Kidney (tissue), 22 donors: ENCODE data around the gene CMAS. TPM values are rescaled to one million over a fixed set of nuclear protein-coding genes. Genes with fewer than 3 reads are reported as not detected.

Experiments used
- DNase-seq, 5 donors: peaks; one replicate each; pipeline ENCODE4 v3.0.0-alpha.2; 2013 to 2020
- FAIRE-seq: peaks from 2 replicates; lab custom pipeline; 2012; peaks lifted over from hg19 to GRCh38; lab: Jason Lieb, UNC
- H3K27ac ChIP-seq, 2 donors: one replicate each; pipeline ENCODE4 v1.7.0; 2013; ENCODE audit warnings: low read depth in 2 of 2, low read length in 2 of 2, inconsistent platforms in 1 of 2
- H3K27me3 ChIP-seq: one replicate; pipeline ENCODE4 v1.7.1; 2013; ENCODE audit warnings: low read length, inconsistent platforms; ENCODE audit not compliant: control insufficient read depth, insufficient read depth
- H3K36me3 ChIP-seq, 3 donors: one replicate each; pipeline versions ENCODE4 v1.7.0 to v1.7.1; 2013; ENCODE audit warnings: low read length in 3 of 3, control low read depth in 1 of 3, inconsistent platforms in 1 of 3; ENCODE audit not compliant: insufficient read depth in 3 of 3, control insufficient read depth in 2 of 3
- H3K4me1 ChIP-seq, 3 donors: one replicate each; pipeline versions ENCODE4 v1.7.0 to v1.7.1; 2013; ENCODE audit warnings: low read length in 3 of 3, inconsistent platforms in 1 of 3, low read depth in 1 of 3; ENCODE audit not compliant: control insufficient read depth in 2 of 3, insufficient read depth in 2 of 3
- H3K4me3 ChIP-seq, 3 donors: one replicate each; pipeline versions ENCODE4 v1.7.0 to v1.8.1; 2013; ENCODE audit warnings: low read length in 3 of 3, control low read depth in 1 of 3, inconsistent platforms in 1 of 3
- H3K9ac ChIP-seq, 3 donors: one replicate each; pipeline versions ENCODE4 v1.7.0 to v1.7.1; 2013; ENCODE audit warnings: low read length in 3 of 3, control low read depth in 1 of 3, inconsistent platforms in 1 of 3
- H3K9me3 ChIP-seq, 3 donors: one replicate each; pipeline versions ENCODE4 v1.7.0 to v1.7.1; 2013; ENCODE audit warnings: low read length in 3 of 3, control low read depth in 1 of 3, inconsistent platforms in 1 of 3; ENCODE audit not compliant: control insufficient read depth in 2 of 3, insufficient read depth in 1 of 3
- intact Hi-C: fragments of 100-400 bp; cut with DNase I; formaldehyde crosslinking; loops from one replicate; pipeline ENCODE4 v1.11.1; 2022
- long read RNA-seq, 10 donors: library from polyadenylated mRNA in 1 of 10; unstranded in 1 of 10; transcript quantifications; one replicate each; pipeline ENCODE4 v2.0.0 and lab custom pipeline, GENCODE V29; 2021 to 2026
- polyA plus RNA-seq: library from polyadenylated mRNA; stranded (reverse); fragments of 350-450 nt; fragmentation: Illumina TruSeq; extraction: RNeasy Lipid Tissue Mini Kit (QIAGEN cat#74804); gene quantifications from one replicate; pipeline ENCODE4 v1.2.3, GENCODE V29; 2014; ENCODE audit warnings: low read depth, low replicate concordance; ENCODE audit not compliant: insufficient read depth
- total RNA-seq: library from RNA; stranded (reverse); fragmentation: NEBNext Ultra II Directional; extraction: Animal tissue kit (Norgen Biotek cat#: 25700); gene quantifications from one replicate; pipeline ENCODE4 v1.2.1, GENCODE V29; 2021
- TF ChIP-seq, protein P1 (sequence below): IDR thresholded peaks from 3 replicates; pipeline ENCODE4 v1.5.1; 2012; ENCODE audit warnings: mild to moderate bottlenecking, moderate library complexity, borderline replicate concordance; ENCODE audit not compliant: insufficient read depth; ENCODE audit errors: extremely low read depth
- donor health status: control.
- donor health status: control.
- donor health status: control.
- donor health status: control.
- donor health status: control.
- donor health status: DM: yes; HTN: yes; CAD: no.
- donor health status: Normal renal cell carcinoma (clear cell type).

The CMAS gene
- total RNA-seq = 29.2 TPM
- polyA plus RNA-seq = 45.2 TPM
- long read RNA-seq, donor 1, partial matches to known transcripts = 0 of 4 reads
- long read RNA-seq, donor 1, other reads (novel, unspliced or antisense) = 0 of 4 reads
- long read RNA-seq, donor 2, transcript CMAS-201 (8 exons, 1,787 nt) = major isoform, 17 of 17 reads
- long read RNA-seq, donor 2, partial matches to known transcripts = 0 of 17 reads
- long read RNA-seq, donor 2, other reads (novel, unspliced or antisense) = 0 of 17 reads
- long read RNA-seq, donor 3, transcript CMAS-201 (8 exons, 1,787 nt) = major isoform, 12 of 12 reads
- long read RNA-seq, donor 3, partial matches to known transcripts = 0 of 12 reads
- long read RNA-seq, donor 3, other reads (novel, unspliced or antisense) = 0 of 12 reads
- long read RNA-seq, donor 4, transcript CMAS-201 (8 exons, 1,787 nt) = major isoform, 30 of 30 reads
- long read RNA-seq, donor 4, partial matches to known transcripts = 0 of 30 reads
- long read RNA-seq, donor 4, other reads (novel, unspliced or antisense) = 0 of 30 reads
- long read RNA-seq, donor 5, partial matches to known transcripts = 0 of 3 reads
- long read RNA-seq, donor 5, other reads (novel, unspliced or antisense) = 0 of 3 reads
- long read RNA-seq, donor 6, transcript CMAS-201 (8 exons, 1,787 nt) = major isoform, 17 of 31 reads
- long read RNA-seq, donor 6, partial matches to known transcripts = 13 of 31 reads
- long read RNA-seq, donor 6, other reads (novel, unspliced or antisense) = 0 of 31 reads
- long read RNA-seq, donor 7, transcript CMAS-201 (8 exons, 1,787 nt) = major isoform, 44 of 50 reads
- long read RNA-seq, donor 7, partial matches to known transcripts = 2 of 50 reads
- long read RNA-seq, donor 7, other reads (novel, unspliced or antisense) = 2 of 50 reads
- long read RNA-seq, donor 8, transcript CMAS-201 (8 exons, 1,787 nt) = major isoform, 13 of 13 reads
- long read RNA-seq, donor 8, partial matches to known transcripts = 0 of 13 reads
- long read RNA-seq, donor 8, other reads (novel, unspliced or antisense) = 0 of 13 reads
- long read RNA-seq, donor 9, partial matches to known transcripts = 0 of 3 reads
- long read RNA-seq, donor 9, other reads (novel, unspliced or antisense) = 0 of 3 reads
- long read RNA-seq, donor 10, transcript CMAS-201 (8 exons, 1,787 nt) = major isoform, 9 of 10 reads
- long read RNA-seq, donor 10, partial matches to known transcripts = 0 of 10 reads
- long read RNA-seq, donor 10, other reads (novel, unspliced or antisense) = 0 of 10 reads

GRCh38 chr12:22046090-22046967 is at the start of gene CMAS:
Gene CMAS, plus strand, starts transcription at chr12:22046218. Its CDS starts 86 bp downstream, at chr12:22046304.
- no peak for FAIRE-seq

GRCh38 chr12:21998295-21998694 is 47.7 kb upstream of the CMAS start:
- no peak overlapping the region for H3K27ac ChIP-seq
- H3K9ac ChIP-seq = no peak overlapping the region
- no peaks in the 10 kb centered on the region for H3K4me1 ChIP-seq
- no peaks in the 10 kb centered on the region for H3K36me3 ChIP-seq
- intact Hi-C loops = no loop called here
- TF ChIP-seq, protein P1, sequence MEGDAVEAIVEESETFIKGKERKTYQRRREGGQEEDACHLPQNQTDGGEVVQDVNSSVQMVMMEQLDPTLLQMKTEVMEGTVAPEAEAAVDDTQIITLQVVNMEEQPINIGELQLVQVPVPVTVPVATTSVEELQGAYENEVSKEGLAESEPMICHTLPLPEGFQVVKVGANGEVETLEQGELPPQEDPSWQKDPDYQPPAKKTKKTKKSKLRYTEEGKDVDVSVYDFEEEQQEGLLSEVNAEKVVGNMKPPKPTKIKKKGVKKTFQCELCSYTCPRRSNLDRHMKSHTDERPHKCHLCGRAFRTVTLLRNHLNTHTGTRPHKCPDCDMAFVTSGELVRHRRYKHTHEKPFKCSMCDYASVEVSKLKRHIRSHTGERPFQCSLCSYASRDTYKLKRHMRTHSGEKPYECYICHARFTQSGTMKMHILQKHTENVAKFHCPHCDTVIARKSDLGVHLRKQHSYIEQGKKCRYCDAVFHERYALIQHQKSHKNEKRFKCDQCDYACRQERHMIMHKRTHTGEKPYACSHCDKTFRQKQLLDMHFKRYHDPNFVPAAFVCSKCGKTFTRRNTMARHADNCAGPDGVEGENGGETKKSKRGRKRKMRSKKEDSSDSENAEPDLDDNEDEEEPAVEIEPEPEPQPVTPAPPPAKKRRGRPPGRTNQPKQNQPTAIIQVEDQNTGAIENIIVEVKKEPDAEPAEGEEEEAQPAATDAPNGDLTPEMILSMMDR = no peak
- no peaks in the 10 kb centered on the region for H3K27me3 ChIP-seq
- DNase-seq (no peak), FAIRE-seq (no peak)
- no peak overlapping the region for H3K4me3 ChIP-seq
- no peaks in the 10 kb centered on the region for H3K9me3 ChIP-seq

More at GRCh38 chr12:22046090-22046967, at the start of gene CMAS:
- DNase-seq = peak; percentile 83 to 93 (median 88)
- no peaks in the 10 kb centered on the region for H3K36me3 ChIP-seq
- H3K27me3 ChIP-seq = no peaks in the 10 kb centered on the region
- peaks cover 0 to 8% (median 2%) of the 10 kb centered on the region in 3 donors for H3K4me1 ChIP-seq
- intact Hi-C loops = no loop called here
- H3K4me3 ChIP-seq = peak within 1 kb of the TSS; percentile 59 to 74 (median 70)
- TF ChIP-seq, protein P1 = no peak
- no peaks in the 10 kb centered on the region for H3K9me3 ChIP-seq
- peak within 1 kb of the TSS; percentile 78 for H3K27ac ChIP-seq
- peak within 1 kb of the TSS; percentile 68 to 72 (median 70) for H3K9ac ChIP-seq

DNA sequence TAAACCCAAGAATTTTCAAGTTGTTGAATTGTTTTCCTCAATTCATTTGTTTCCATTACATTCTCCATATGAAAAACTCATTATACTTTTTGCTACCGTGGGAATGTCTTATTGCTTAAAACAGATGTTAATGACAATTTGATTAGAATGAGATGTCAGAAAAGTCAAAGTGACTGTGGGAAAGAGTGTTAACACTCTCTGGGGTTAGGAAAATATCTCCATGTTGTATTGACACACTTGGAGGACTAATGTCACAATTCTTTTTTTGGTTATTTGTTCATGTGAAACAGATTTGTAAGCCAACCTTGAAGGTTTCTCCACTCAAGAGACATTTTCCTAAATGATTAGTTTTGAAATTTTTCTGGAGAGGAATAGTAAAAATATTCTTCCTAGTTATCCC is 47.2 kb upstream of the CMAS start:
- Histone ChIP-seq H3K27ac (no peak overlapping the region), H3K4me1 (no peaks in the 10 kb centered on the region), H3K9ac (no peak overlapping the region), H3K9me3 (no peaks in the 10 kb centered on the region), H3K36me3 (no peaks in the 10 kb centered on the region), H3K4me3 (no peak overlapping the region), H3K27me3 (no peaks in the 10 kb centered on the region)
- intact Hi-C loops = no loop called here
- DNase-seq (no peak), FAIRE-seq (no peak)
- TF ChIP-seq, protein P1 = no peak
